OCI-LY7 (cell line): Measurements from ENCODE around the gene ADPRHL1. TPM values are rescaled to one million over a fixed set of nuclear protein-coding genes. Genes with fewer than 3 reads are reported as not detected.

Experiments
- BruUV-seq: library from RNA; stranded (reverse); fragments of 400-500 nt; replicated peaks from 2 replicates; lab custom pipeline; 2021; lab: Mats Ljungman, UMichigan
- CTCF ChIA-PET: fragments of 300-600 bp; sonication (Branson Sonifier 250); formaldehyde crosslinking; loops from one replicate; lab custom pipeline; 2022; ENCODE audit warnings: antibody characterized with exemption; ENCODE audit not compliant: unreplicated experiment; lab: Charles Lee
- POLR2A ChIA-PET: fragments of 300-600 bp; sonication (Branson Sonifier 250); formaldehyde crosslinking; loops from one replicate; lab custom pipeline; 2022; ENCODE audit warnings: antibody characterized with exemption; lab: Charles Lee
- DNase-seq: peaks from one replicate; pipeline ENCODE4 v3.0.0-alpha.2; 2015; ENCODE audit warnings: low spot score
- H2AFZ ChIP-seq: fragments of 200-600 bp; sonication (generic), shearing (Covaris generic); 2 replicates; pipeline ENCODE4 v1.6.1; 2014; ENCODE audit warnings: mild to moderate bottlenecking, antibody characterized with exemption, low read length, moderate library complexity
- H3K27ac ChIP-seq: fragments of 200-600 bp; sonication (generic); 2 replicates; pipeline ENCODE4 v1.5.1; 2014; ENCODE audit warnings: mixed run types, low read depth, mild to moderate bottlenecking, moderate library complexity, low read length, inconsistent platforms; ENCODE audit not compliant: poor library complexity, severe bottlenecking
- H3K36me3 ChIP-seq: fragments of 200-600 bp; sonication (generic); 2 replicates; pipeline ENCODE4 v1.6.1; 2014; ENCODE audit warnings: mild to moderate bottlenecking, antibody characterized with exemption, low read length, moderate library complexity, mixed read lengths; ENCODE audit not compliant: insufficient read depth
- H3K4me1 ChIP-seq: fragments of 200-600 bp; sonication (generic); 2 replicates; pipeline ENCODE4 v1.5.1; 2014; ENCODE audit warnings: mild to moderate bottlenecking, low read length; ENCODE audit not compliant: insufficient read depth, poor library complexity, severe bottlenecking
- H3K4me2 ChIP-seq: fragments of 200-600 bp; sonication (generic); 2 replicates; pipeline ENCODE4 v1.6.1; 2014; ENCODE audit warnings: mild to moderate bottlenecking, low read length
- H3K4me3 ChIP-seq: fragments of 200-600 bp; sonication (generic); 2 replicates; pipeline ENCODE4 v1.5.1; 2014; ENCODE audit warnings: mild to moderate bottlenecking, low read depth, low read length; ENCODE audit not compliant: poor library complexity, severe bottlenecking
- H3K79me2 ChIP-seq: fragments of 200-600 bp; sonication (generic); 2 replicates; pipeline ENCODE4 v1.6.1; 2016; ENCODE audit warnings: low read depth, mild to moderate bottlenecking, low read length, moderate library complexity, mixed read lengths; ENCODE audit not compliant: insufficient read depth
- H3K9me2 ChIP-seq: fragments of 200-600 bp; sonication (generic); 2 replicates; pipeline ENCODE4 v1.6.1; 2016; ENCODE audit warnings: mild to moderate bottlenecking, low read length, mixed read lengths; ENCODE audit not compliant: insufficient read depth
- H3K9me3 ChIP-seq: fragments of 200-600 bp; sonication (generic); 2 replicates; pipeline ENCODE4 v1.6.1; 2014; ENCODE audit warnings: mild to moderate bottlenecking, mixed run types, low read length, mixed read lengths
- H4K20me1 ChIP-seq: fragments of 200-600 bp; sonication (generic); 2 replicates; pipeline ENCODE4 v1.6.1; 2014; ENCODE audit warnings: mild to moderate bottlenecking, antibody characterized with exemption, low read length, moderate library complexity, mixed read lengths; ENCODE audit not compliant: insufficient read depth
- CTCF ChIP-seq: fragments of 200-600 bp; sonication (generic); conservative IDR thresholded peaks from 2 replicates; pipeline ENCODE4 v1.5.1; 2014; ENCODE audit warnings: mild to moderate bottlenecking, antibody characterized with exemption, low read length, moderate library complexity, mixed read lengths
- EZH2phosphoT487 ChIP-seq: fragments of 200-600 bp; sonication (generic); IDR thresholded peaks from 2 replicates; pipeline ENCODE4 v1.6.1; 2018; ENCODE audit warnings: low read depth, borderline replicate concordance, mild to moderate bottlenecking, mixed run types, antibody characterized with exemption, low read length, moderate library complexity, mixed read lengths
- intact Hi-C: fragments of 100-400 bp; cut with micrococcal nuclease; formaldehyde crosslinking; loops from one replicate; pipeline ENCODE4 v1.10.0; 2022; ENCODE audit not compliant: unreplicated experiment
- total RNA-seq, 2 experiments: library from RNA; depleted of rRNA in 1 of 2; stranded (reverse); fragments of >200 nt in 1 of 2; shearing (Covaris generic) in 1 of 2; gene quantifications; 2 replicates each; pipeline ENCODE4 v1.2.3, GENCODE V29; 2014 to 2022

The ADPRHL1 gene
- total RNA-seq, 2 experiments from 2014 or later: 2.5 to 6.2 TPM

GRCh38 chr13:113447596-113447995 is 5.7 kb downstream of the ADPRHL1 start:
- H3K27ac ChIP-seq: peak overlapping the region; percentile 94
- TF ChIP-seq CTCF (no peak), EZH2phosphoT487 (no peak)
- H3K79me2 ChIP-seq: peaks cover 12% of the 10 kb centered on the region; the same call in 1 of the 2 replicates
- POLR2A ChIA-PET: no interaction called here
- H3K4me1 ChIP-seq: peaks cover 55% of the 10 kb centered on the region
- no peak for DNase-seq
- BruUV-seq: no TSS peak
- CTCF ChIA-PET: no interaction called here
- no peak overlapping the region for H2AFZ ChIP-seq
- intact Hi-C loops: no loop called here
- H3K36me3 ChIP-seq: peaks cover 15% of the 10 kb centered on the region; the same call in 1 of the 2 replicates
- H3K4me3 ChIP-seq: peak overlapping the region; percentile 85
- no peaks in the 10 kb centered on the region for H3K9me3 ChIP-seq
- H4K20me1 ChIP-seq: no peaks in the 10 kb centered on the region
- H3K4me2 ChIP-seq: peak overlapping the region; percentile 89
- H3K9me2 ChIP-seq: no peaks in the 10 kb centered on the region

GRCh38 chr13:113446488-113446854 is 6.8 kb downstream of the ADPRHL1 start:
- Histone ChIP-seq H3K79me2 (peaks cover 12% of the 10 kb centered on the region; the same call in 1 of the 2 replicates), H4K20me1 (no peaks in the 10 kb centered on the region), H3K4me1 (peaks cover 55% of the 10 kb centered on the region), H3K9me3 (no peaks in the 10 kb centered on the region), H3K36me3 (peaks cover 20% of the 10 kb centered on the region; the same call in 1 of the 2 replicates), H3K9me2 (no peaks in the 10 kb centered on the region), H3K4me2 (peak overlapping the region; percentile 81), H3K4me3 (peak overlapping the region; percentile 52), H3K27ac (peak overlapping the region; percentile 100), H2AFZ (no peak overlapping the region)
- ChIA-PET CTCF (no interaction called here), POLR2A (no interaction called here)
- no peak for TF ChIP-seq EZH2phosphoT487
- no peak for TF ChIP-seq CTCF
- intact Hi-C loops: no loop called here
- DNase-seq: no peak
- BruUV-seq: no TSS peak

GRCh38 chr13:113445791-113446487 is 7.3 kb downstream of the ADPRHL1 start:
- peak overlapping the region; percentile 100 for H3K27ac ChIP-seq
- H3K4me1 ChIP-seq: peaks cover 55% of the 10 kb centered on the region
- ChIA-PET POLR2A (no interaction called here), CTCF (no interaction called here)
- no peaks in the 10 kb centered on the region for H3K9me2 ChIP-seq
- H3K4me2 ChIP-seq: peak overlapping the region; percentile 92
- H3K9me3 ChIP-seq: no peaks in the 10 kb centered on the region
- BruUV-seq: no TSS peak
- peaks cover 20% of the 10 kb centered on the region; the same call in 1 of the 2 replicates for H3K36me3 ChIP-seq
- no peaks in the 10 kb centered on the region for H4K20me1 ChIP-seq
- intact Hi-C loops: no loop called here
- peak overlapping the region; percentile 55; the same call in 1 of the 2 replicates for H2AFZ ChIP-seq
- DNase-seq: peak; percentile 91
- peaks cover 12% of the 10 kb centered on the region; the same call in 1 of the 2 replicates for H3K79me2 ChIP-seq
- no peak for TF ChIP-seq CTCF
- no peak for TF ChIP-seq EZH2phosphoT487
- peak overlapping the region; percentile 55 for H3K4me3 ChIP-seq
